Stimulated activated CD8-positive, alpha-beta memory T cell treated with anti-CD3 and anti-CD28 coated beads, Interleukin-7, amount 100 ng/mL, for 48 hours (primary cell): ENCODE data around the gene MRM3.
"Not testable (repeated sequence)": the region's sequence is repeated elsewhere in the genome, so short reads cannot be mapped to it uniquely, and the experiment has no call there.

Experiments
- DNase-seq, 2 donors: peaks; one replicate each; pipeline ENCODE4 v3.0.0-alpha.2; 2020; ENCODE audit warnings: low read depth in 1 of 2; ENCODE audit errors: extremely low read depth in 1 of 2

MRM3 gene

GRCh38 chr17:819251-819650 is 37.1 kb downstream of the MRM3 start:
- no peak for DNase-seq

GRCh38 chr17:823501-823902 is 41.3 kb downstream of the MRM3 start:
- DNase-seq: no peak

DNA sequence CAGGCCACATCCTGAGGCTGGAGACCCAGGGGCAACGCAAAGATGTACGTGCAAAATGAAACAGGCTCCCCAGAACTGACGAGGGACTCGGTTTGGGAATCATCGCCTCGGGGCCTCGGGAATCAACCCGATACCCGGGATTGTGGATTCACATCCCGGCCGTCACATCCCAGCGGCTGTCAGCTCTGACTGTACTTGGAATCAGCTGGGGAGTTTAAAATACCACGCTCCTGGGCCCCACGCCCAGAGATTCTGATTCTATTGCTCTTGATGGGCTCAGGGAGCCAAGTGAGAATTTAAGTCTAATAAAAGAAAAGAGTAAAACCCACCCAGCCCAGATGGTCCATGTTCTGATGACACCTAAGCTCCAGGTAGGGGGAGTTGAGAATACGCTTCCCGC is 42.2 kb downstream of the MRM3 start:
- no peak for DNase-seq

GRCh38 chr17:825216-825615 is 43.1 kb downstream of the MRM3 start:
- no peak for DNase-seq

GRCh38 chr17:826778-827177 is 44.6 kb downstream of the MRM3 start:
- DNase-seq: no peak

GRCh38 chr17:828761-829160 is 46.6 kb downstream of the MRM3 start:
- DNase-seq: no peak

- not testable (repeated sequence) for DNase-seq
These were observed 47.5 kb downstream of the MRM3 start for GRCh38 chr17:829614-830013.

GRCh38 chr17:830381-830780 is 48.2 kb downstream of the MRM3 start:
- no peak for DNase-seq

GRCh38 chr17:830950-831349 is 48.8 kb downstream of the MRM3 start:
- DNase-seq: no peak

DNA sequence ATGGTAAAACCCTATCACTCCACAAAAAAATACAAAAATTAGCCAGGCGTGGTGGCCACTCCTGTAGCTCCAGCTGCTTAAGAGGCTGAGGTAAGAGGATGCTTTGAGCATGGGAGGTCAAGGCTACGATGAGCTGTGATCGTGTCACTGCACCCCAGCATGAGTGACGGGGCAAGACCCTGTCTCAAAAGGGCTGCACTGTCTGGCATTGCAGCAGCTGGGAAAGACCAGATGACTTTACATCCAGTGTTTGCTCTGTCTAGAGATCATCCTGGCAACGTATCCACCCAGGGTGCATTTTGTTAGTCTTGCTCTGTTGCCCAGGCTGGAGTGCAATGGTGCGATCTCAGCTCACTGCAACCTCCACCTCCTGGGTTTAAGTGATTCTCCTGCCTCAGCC is 52.0 kb downstream of the MRM3 start:
- DNase-seq: no peak

DNA sequence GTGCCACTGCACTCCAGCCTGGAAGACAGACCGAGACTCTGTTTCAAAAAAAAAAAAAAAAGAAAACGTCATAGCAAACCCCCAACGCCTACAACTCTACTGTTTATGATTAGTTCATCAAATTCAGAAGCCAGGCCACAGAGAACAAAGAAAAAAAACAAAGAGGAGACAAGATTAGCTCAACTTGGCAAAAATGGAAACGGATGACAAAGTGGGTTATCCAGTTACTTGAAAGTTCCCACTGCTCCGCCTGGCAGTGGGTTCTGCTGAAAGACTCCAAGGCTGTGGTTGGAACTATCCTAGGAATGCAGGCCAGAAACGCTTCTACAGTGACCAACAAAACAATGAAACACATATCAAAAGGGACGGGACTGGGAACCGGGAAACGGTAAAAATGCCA is 53.1 kb downstream of the MRM3 start:
- DNase-seq: no peak

- not testable (repeated sequence) for DNase-seq
These were observed 53.6 kb downstream of the MRM3 start for GRCh38 chr17:835721-836120.

GRCh38 chr17:836151-836550 is 54.0 kb downstream of the MRM3 start:
- DNase-seq: no peak

GRCh38 chr17:838486-838885 is 56.3 kb downstream of the MRM3 start:
- DNase-seq: no peak

GRCh38 chr17:841313-841712 is 59.2 kb downstream of the MRM3 start:
- DNase-seq: no peak
